Measurements from ENCODE around the gene ST6GALNAC1.
"Not testable (repeated sequence)": the region's sequence is repeated elsewhere in the genome, so short reads cannot be mapped to it uniquely, and the experiment has no call there.

The ST6GALNAC1 gene

GRCh38 chr17:76641501-76641900, 2.1 kb downstream of the ST6GALNAC1 start:
- DNase-seq (ENCODE audit: low spot score) = no peak

GRCh38 chr17:76640550-76641380, 2.8 kb downstream of the ST6GALNAC1 start:
- DNase-seq (ENCODE audit: low spot score) = no peak

GRCh38 chr17:76638263-76638662, 5.3 kb downstream of the ST6GALNAC1 start:
- no peak for DNase-seq (ENCODE audit: low spot score)

GRCh38 chr17:76636486-76637206, 6.9 kb downstream of the ST6GALNAC1 start:
- not testable (repeated sequence) for DNase-seq (ENCODE audit: low spot score)

GRCh38 chr17:76635659-76636360, 7.7 kb downstream of the ST6GALNAC1 start:
- DNase-seq (ENCODE audit: low spot score) = no peak

GRCh38 chr17:76635039-76635438, 8.5 kb downstream of the ST6GALNAC1 start:
- no peak for DNase-seq (ENCODE audit: low spot score)

- DNase-seq (ENCODE audit: low spot score) = no peak
Observed at GRCh38 chr17:76633628-76634328, 9.8 kb downstream of the ST6GALNAC1 start.

- DNase-seq (ENCODE audit: low spot score) = no peak
Observed at GRCh38 chr17:76631821-76632565, 11.6 kb downstream of the ST6GALNAC1 start.

- DNase-seq (ENCODE audit: low spot score) = no peak
Observed at GRCh38 chr17:76630151-76630550, 13.4 kb downstream of the ST6GALNAC1 start.

GRCh38 chr17:76627510-76627909, 16.0 kb downstream of the ST6GALNAC1 start:
- no peak for DNase-seq (ENCODE audit: low spot score)

- DNase-seq (ENCODE audit: low spot score) = no peak
Observed at GRCh38 chr17:76626442-76626841, 17.1 kb downstream of the ST6GALNAC1 start.

GRCh38 chr17:76625496-76625895, 18.1 kb downstream of the ST6GALNAC1 start:
- no peak for DNase-seq (ENCODE audit: low spot score)

GRCh38 chr17:76623271-76624146, 20.0 kb downstream of the ST6GALNAC1 start:
- DNase-seq (ENCODE audit: low spot score) = peak; percentile 79

GRCh38 chr17:76617838-76618237, 25.7 kb downstream of the ST6GALNAC1 start:
- DNase-seq (ENCODE audit: low spot score) = no peak

- no peak for DNase-seq (ENCODE audit: low spot score)
Observed at GRCh38 chr17:76614912-76615617, 28.5 kb downstream of the ST6GALNAC1 start.

- DNase-seq (ENCODE audit: low spot score) = not testable (repeated sequence)
Observed at GRCh38 chr17:76614064-76614759, 29.3 kb downstream of the ST6GALNAC1 start.

- DNase-seq (ENCODE audit: low spot score) = no peak
Observed at GRCh38 chr17:76612977-76613851, 30.3 kb downstream of the ST6GALNAC1 start.

- DNase-seq (ENCODE audit: low spot score) = no peak
Observed at GRCh38 chr17:76612465-76612864, 31.1 kb downstream of the ST6GALNAC1 start.

Data from germinal center (tissue), 1 donor.